K562 (cell line): ENCODE measurements around the gene HSPA4L.

Experiments used
- HMG20B ChIP-seq: fragments of 250-450 bp; sonication (Bioruptor Pico); IDR thresholded peaks from 2 replicates; pipeline ENCODE4 v1.5.0; 2021; ENCODE audit warnings: mild to moderate bottlenecking
- MNT ChIP-seq, 2 experiments: fragments of 450-650 bp; conservative IDR thresholded peaks; 2 replicates each; pipeline ENCODE4 v1.6.1; 2017; ENCODE audit warnings: mild to moderate bottlenecking in 2 of 2, moderate library complexity in 2 of 2
- SMC3 ChIP-seq: conservative IDR thresholded peaks from 2 replicates; pipeline ENCODE4 v1.6.1; 2011; ENCODE audit warnings: low read depth, low read length, improper control_type of control experiment; ENCODE audit not compliant: insufficient read depth
- SP1 ChIP-seq: sonication (generic); formaldehyde crosslinking; IDR thresholded peaks from 2 replicates; pipeline ENCODE4 v1.8.1; 2022; ENCODE audit warnings: mild to moderate bottlenecking, missing genetic modification reagents
- U2AF2 ChIP-seq: fragments of 200-400 bp; formaldehyde crosslinking; optimal IDR thresholded peaks from 2 replicates; pipeline ENCODE3; 2017; ENCODE audit warnings: low read depth, mild to moderate bottlenecking, low read length
- YBX1 ChIP-seq: fragments of 450-650 bp; IDR thresholded peaks from 2 replicates; pipeline ENCODE4 v1.7.1; 2016; ENCODE audit warnings: mild to moderate bottlenecking

DNA sequence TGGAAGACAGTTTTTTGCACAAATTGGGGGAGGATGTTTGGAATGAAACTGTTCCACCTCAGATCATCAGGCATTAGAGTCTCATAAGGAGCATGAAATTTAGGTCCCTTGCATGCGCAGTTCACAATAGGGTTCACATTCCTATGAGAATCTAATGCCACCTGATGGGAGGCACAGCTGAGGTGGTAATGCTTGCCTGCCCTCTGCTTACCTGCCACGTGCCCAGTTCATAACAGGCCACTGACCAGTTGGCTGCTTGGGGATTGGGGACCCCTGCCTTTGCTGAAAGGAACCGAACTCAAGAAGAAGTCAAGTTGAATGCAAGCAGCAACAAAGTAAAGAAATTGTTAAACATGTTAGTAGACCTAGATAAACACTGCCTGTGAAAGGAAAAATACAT lies 4.6 kb upstream of the HSPA4L start:
- TF ChIP-seq MNT (conservative IDR thresholded peaks at IDR 0.05) (no peak), HMG20B (CRISPR knock-in tag) (no peak), U2AF2 (no peak), SP1 (CRISPR knock-in tag) (no peak), SMC3 (no peak), YBX1 (no peak)
